GM19035 (cell line): Measurements from ENCODE around the gene PLPP2.

Experiments used
- ATAC-seq: cut with Tn5 transposase; IDR thresholded peaks from one replicate; pipeline ENCODE4 v1.9.1; 2021; ENCODE audit not compliant: unreplicated experiment

PLPP2 gene

DNA sequence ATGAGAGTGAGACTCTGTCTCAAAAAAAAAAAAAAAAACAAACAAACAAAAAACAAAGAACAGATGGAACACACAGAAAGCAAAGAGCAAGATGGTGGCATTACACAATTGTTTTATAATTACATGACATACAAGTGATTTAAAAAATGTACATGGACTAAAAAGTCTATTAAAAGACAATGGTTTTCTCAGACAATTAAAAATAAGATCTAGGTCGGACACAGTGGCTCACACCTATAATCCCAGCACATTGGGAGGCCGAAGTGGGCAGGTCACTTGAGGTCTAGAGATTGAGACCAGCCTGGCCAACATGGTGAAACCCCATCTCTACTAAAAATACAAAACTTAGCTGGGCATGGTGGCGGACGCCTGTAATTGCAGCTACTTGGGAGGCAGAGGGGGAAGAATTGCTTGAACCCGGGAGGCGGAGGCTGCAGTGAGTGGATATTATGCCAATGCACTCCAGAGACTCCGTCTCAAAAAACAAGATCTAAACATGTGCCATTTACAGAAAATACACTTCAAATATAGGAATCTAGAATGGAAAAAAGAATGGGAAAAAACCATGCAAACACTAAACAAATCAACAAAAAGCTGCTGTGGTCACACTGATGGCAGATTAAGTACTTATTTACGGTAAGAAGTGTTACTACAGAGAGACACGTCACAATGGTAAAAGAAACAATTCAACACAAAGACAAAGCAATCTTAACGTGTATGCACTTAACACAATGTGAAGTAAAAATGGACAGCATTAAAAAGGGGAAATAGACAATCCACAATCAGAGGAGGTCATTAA, 26.7 kb upstream of the PLPP2 start:
- ATAC-seq = no peak

DNA sequence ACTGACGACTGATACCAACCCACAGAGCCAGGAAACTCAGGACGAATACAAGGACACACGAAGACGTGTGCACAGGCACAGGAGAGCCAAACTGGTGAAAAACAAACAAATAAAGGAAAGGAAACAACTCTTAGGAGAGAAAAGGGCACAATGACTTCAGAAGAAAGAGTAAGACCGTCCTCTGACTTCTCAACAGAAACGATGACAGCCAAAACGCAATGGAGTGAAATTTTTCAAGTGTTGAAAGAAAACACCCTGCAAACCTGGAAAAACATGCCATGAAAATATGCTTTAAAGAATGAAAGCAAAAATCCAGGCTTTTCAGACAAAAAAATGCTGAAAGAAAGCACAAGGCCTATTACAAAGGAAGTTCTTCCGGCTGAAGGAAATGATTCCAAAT, 24.6 kb upstream of the PLPP2 start:
- no peak for ATAC-seq

DNA sequence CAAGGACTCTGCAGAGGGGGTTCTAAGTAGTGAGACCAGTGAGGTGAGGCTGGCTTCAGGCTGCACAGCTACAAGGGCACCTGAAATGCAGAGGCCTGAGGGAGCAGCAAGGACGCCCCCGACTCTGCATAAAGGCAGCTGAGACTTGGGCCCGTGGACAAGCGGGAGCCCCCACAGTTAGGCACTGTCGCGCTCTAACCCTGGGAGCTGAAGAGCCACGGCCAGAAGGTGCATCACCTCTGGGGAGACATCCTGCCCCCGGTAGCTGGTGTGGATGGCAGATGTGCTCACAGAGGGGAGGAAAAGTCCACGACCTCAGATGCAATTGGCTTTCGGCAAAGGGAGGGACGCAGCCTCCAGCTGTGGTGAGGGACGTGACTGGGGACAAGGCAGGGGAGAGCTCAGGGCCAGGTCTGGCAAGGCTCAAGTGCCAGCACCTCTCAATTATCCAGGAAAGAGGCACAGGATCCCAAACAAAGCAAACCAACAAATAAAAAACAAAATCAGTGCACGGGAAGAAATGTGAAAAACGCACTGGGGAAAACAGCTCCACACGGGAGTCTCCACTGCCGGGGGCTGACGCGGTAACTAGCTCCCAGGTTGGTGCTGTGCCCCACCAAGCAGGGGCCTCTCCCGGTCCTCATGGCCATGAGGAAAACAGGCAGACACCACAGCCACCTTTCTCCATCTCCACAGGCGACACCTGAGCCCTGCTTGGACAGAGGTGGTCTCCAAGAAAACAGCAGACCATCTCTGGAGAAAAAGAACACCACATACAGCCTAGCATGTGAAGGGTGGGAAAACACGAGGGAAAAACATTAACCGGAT, 23.0 kb upstream of the PLPP2 start:
- no peak for ATAC-seq

DNA sequence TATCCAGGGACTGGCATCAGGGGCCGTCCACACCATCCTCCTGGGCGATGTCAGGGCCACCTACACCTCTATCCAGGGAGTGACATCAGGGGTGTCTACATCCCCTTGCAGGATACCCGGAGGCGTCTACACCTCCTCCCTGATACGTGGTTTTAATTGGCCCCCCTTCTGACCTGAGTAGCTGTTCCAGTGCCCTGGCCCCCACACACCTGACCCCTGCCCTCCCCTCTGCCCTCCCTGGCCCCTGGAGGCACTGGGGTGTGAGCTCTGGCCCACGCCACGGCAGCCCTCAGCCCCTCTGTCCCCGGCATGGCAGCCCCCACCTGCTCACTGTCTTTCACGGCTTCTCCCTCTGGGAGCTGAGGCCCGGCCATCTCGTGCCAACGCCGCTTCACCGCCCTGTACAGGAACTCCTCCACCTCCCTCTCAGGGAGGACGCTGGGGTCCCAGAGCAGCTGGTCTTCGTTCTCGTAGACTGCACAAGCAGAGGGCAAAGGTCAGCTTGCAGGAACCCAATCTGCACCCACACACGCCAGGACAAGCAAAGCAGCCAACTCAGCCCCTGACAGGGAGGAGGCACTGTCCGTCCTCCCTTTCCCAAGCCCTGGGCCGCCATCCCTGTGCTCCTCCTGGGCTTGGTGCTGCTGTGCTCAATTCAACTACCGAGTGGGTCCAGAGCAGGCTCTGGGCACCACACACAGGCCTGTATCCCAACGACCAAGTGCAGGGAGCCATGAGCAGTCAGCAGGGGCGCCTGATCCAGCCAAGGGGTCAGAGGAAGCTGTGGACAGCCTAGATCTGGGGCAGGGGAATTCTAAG, 22.2 kb upstream of the PLPP2 start:
- ATAC-seq = no peak

DNA sequence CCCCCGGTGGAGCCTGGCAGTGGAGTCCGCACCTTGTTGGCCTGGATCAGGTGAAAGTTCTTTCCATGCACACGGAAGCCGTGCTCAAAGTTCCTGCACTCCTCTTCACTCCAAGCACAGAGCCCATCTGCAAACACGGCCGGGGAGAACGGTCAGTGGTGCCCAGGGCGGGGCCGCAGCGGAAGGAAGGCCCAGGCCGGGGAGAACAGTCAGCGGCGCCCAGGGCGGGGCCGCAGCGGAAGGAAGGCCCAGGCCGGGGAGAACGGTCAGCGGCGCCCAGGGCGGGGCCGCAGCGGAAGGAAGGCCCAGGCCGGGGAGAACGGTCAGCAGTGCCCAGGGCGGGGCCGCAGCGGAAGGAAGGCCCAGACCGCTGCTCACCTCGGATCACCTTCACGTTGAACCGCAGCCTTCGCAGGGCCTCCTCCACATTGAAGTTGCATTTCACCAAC, 20.6 kb upstream of the PLPP2 start:
- no peak for ATAC-seq

DNA sequence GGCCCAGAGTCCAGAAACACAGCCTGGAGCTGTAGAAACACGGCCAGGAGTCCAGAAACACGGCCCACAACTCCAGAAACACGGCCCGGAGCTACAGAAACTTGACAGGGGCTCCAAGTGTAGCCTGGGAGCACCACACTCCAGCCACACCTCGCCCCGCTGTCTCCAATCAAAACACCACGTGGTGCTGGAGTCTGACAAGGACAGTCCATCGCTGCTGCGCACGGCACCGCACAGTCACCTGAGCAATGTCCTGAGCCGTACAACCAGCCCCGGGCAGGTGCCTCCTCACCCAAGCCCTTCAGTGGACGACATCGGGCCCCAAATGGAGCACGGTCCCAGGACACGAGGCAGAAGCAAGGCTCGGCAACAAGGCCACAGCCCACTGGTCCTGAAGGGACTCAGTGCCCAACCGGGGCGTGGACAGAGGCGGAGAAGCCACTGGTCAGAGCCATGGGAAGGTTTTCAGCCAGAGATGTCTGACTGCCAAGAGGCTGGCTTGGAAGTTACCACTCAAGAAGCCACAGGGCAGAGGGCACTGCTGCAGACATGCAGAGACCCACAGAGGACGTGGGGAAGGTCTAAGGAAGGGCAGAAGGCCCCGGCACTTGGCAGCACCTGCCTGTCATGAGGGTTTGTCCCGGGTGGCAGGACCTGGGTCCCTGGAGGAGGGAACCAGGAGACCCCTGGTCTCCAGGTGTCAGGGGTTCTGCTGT, 19.7 kb upstream of the PLPP2 start:
- no peak for ATAC-seq

DNA sequence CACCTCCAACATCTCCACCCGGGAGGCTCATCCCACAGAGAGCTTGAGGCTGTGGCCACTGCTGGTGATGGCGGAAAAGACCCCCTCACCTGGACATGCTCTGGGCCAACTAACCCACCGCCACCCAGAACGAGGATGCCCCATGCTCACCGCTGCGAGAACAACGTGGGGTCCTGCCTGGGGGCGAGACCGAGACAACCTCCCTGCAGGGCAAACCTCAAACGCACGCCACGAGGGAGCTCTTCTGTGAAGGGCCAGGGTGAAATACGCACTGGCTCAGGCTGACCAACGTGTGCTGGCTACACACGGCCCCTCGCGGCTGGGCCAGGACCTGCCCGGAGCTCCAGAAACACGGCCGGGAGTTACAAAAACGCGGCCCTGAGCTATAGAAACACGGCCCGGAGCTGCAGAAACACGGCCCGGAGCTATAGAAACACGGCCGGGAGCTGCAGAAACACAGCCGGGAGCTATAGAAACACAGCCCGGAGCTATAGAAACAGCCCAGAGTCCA, 19.0 kb upstream of the PLPP2 start:
- ATAC-seq = no peak

DNA sequence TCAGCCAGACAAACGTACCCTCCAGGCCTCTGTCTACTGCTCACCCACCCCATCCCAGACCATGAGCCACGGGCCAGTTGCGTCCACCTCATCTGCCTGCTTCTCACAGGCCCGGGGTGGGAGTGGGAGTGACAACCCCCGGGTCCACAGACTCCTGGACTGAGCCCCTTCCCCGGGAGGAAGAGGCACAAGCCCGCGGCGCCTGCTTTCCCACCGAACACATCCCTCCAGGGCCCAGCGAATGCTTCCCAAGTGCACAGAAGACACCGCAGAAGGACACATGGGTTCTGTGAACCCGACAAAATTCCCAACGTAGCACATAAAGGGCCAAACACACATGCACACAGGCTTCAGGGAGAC, 18.0 kb upstream of the PLPP2 start:
- no peak for ATAC-seq

DNA sequence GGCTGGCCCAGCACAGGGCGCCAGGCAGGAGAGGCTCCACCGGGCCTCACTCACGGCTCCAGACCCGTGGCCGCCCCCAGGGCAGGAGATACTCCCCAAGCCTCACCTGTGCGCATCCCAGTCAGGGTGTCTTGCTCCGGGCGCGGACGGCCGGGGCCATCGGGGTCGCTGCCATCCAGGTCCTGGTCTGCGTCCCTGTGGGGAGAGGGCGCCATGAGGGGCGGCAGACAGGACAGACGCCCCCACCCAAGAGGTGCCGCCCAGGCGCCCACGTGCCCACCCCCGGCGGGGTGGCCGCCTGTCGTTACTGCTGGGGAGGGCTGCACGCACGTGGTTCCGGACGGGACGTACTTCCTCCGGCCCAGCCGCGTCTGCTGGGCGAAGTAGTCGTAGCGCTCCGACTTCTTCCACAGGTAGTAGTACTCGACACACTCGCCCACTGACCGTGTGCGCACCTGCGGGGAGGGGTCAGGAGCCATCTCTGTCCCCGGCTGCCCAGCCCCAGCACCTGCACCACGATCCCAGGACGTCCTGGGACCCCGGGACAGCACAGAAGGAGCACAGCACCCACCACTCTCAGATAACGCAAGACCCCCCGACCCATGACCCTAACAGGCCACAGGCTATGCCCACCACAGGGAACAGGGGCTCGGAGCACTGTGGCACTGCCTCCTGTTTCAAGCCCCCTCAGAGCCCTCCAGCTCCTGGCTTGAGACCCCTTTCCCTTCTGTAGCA, 17.4 kb upstream of the PLPP2 start:
- ATAC-seq = no peak

DNA sequence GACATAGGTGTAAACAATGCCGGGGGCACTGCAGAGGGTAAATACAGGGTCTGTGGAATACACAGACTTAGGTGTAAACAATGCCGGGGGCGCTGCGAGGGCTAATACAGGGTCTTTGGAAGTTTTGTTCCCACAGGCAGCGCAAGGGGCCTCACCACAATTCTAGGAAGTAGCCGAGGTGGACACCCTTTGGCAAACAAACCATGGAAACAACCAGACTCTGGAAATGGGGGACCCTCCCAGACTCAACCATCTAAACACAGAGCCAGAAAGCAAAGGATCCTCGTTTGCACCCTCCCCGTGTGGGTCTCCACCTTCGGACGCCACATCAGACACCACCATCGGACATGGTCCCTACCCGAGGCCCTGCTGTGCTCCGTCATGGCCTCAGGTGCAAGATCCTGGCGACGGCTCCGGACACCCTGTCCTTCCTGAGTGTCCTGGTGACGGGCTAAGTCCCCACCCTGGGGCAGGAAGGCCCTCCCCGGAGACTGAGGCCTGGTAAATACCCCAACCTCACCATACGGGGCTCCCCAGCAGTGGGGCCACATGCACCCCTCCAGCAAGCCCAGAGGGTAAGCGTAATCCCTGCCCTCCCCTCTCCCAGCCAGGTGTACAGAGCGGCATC, 16.7 kb upstream of the PLPP2 start:
- no peak for ATAC-seq

DNA sequence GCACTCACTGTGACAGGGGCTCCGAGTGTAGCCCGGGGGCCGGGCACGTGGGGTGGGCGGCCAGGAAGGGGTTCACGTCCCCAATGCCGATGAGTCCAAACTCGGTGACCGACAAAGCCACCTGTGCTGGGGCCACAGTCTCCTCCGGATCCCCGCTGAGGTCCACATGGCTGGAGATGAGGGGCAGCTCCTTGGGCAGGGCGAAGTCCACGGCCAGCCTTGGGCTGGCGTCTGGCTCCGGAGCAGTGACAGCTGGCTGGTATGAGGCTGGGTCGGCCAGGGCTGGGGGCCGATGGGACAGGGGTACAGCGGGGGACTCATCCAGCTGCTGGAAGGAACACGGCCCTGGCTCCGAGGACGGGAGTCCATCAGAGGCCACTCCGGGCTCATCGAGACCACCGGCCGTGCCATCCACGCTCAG, 15.9 kb upstream of the PLPP2 start:
- no peak for ATAC-seq

DNA sequence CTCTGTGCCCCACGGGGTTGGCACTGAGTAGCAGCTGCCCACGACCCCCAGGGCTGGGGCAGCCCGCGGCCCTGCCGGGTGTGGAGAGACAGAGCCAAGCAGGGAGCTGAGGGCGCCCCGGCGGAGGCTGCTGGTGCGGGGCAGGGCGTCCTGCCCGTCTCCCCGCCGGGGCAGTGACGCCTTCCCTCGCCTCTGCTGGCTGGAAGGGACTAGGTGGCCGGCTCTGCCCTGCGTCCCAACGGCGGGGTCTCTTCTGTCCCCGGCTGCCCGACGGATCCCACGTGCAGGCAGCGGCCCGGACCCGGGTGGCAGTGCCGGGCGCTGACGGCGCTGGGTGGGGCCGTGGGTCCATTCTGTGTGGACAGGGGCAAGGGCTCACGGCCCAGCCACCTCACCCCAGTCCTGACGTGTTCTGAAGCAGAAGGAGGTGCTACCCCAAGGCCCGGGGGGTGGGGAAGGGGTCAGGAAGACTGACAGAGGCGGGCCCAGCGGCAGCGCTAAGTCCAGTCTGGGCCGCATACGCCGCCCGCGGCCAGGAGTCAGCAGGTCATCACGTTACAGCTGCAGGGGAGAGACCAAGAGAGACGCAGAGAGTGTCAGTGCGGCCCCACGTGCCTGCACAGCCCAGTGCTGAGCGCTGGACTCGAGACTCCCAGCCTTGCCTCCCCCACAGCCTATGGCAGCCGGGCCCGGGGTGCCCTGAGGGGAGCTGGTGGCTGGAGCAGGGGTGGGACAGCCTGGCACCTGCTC, 15.1 kb upstream of the PLPP2 start:
- no peak for ATAC-seq

DNA sequence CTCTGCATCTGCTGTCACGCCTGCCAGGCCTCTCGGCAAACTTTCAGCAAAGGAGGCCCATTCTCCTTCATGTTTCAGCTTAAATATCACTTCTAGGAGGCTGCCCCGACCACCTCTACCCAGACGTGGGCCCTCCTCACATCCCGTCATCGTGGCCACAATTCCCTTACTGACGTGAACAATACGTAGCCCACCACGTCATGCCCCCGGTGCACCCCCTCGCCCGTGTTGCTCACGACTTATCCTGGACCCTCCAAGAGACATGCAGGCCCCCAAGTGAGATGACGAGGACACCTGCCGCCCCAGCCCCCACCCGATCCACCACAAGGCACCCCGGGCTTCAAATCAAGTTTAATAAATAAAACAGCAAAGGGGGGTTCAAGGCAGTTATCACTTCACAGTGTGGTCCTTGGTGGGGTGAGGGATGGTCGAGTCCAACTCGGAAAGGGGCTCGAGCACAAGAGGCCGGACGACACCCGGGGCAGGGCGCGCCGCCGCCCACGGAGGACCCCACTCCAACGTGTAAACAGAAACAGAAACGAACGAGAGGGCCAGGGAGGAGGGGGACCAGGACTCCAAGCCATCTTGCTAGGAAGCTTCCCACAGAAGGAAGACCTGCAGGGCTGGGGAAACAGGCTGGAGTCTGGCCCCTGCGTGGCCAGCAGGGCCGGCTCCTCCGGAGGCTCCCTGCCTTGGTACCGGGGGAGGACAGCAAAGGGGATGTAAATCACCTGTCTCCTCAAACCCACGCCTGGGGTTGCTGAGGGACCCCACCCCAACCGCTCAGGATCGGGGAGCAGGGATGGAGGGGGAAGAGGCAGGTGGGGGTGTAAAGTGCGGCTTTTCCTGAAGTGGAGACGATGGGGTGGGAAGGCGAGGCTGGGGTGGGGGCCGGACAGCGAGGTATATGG, 14.3 kb upstream of the PLPP2 start:
- no peak for ATAC-seq

DNA sequence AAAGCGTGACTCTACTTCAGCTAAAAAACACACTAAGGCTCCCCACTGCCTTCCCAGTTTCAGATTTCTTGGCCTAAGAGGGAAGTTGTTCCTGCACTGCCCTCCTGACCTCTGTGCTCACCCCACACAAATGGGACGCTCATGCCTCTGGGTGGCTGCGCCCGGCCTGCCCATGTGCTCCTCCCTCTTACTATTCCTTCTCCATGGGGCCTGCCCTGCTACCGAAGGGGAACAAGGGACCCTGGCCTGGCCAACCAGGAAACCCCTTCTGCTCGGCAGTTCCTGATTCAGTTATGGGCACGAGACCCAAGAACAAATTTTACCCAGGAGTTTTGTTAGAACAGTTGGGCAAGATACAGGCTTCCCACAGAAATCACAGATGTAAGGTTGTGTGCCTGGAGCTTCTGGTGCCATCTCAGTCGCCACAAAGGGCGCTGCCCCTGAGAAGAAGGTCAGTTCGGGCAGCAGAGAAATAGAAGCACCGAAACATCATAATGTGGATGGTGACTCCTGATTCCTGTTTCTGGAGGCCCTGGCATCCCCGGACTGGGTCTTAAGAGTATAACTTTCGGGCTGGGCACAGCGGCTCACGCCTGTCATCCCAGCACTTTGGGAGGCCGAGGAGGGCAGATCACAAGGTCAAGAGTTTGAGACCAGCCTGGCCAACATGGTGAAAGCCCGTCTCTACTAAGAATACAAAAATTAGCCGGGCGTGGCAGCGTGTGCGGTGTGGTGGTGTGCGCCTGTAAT, 5.4 kb upstream of the PLPP2 start:
- ATAC-seq = no peak

DNA sequence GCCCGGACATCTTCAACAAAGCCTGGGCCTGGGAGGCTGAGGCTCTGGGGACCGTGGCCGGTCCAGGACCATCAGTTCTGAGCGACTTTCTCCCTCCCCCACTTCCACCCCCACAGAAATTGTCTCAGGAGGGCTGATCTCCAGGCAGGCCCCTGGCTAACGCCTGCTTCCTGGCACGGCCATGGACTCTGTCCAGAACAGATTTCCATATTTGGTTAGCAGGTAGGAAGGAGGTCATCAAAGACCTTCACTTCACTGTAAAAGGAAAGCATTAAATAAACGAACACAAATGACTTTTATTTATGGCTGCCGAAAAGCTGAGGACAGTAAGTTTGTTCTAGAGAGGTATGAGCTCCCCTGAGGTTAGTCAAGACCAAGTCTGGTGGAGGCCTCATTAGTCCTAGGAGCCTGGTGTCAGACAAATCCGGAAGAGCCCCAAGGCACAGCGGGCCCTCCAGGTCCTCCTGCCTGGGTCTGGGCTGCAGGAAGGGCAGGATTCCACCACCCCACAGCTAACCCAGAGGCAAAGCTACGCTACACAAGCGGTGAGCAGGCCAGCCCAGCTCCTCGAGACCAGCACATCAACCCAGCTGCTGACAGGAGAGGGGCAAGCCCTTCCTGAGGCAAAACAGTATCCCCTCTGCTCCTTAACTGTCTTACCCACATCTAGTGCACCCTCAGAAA, 4.6 kb upstream of the PLPP2 start:
- no peak for ATAC-seq

DNA sequence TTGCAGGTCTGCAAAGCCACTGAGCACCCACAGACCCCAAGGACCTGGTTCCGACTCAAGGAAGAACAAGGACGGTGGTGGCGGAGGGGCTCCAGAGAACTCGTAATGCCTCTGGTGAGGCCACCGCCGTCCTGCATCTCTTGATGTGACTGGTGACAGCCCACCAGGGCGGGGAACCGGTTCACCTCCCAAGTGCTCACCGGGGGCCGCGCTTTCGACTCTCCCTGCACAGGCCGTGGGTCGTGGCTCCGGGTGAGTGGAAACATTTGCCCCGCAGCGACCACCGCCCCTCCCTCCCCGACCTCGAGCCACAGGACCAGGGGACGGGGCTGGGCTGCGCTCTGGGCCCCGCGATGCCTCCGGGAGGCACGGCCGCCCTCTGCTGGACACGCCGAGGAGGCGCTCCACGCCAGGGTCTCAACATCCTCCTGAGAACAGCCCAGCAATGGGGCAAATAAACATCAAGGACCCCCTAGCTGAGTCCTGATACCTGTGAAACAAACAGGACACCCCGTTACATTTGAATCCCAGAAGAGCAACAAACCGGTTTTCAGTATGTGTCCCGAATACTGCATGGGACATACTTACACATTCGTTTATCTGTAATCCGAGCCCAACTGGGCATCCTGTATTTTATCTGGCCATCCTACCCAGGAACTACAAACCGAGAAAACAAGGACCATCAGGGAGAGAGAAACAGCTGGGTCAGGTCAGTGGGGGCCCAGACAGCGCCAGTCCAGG, 3.9 kb upstream of the PLPP2 start:
- ATAC-seq = no peak
